Esophagus squamous epithelium (tissue), 4 donors: Measurements from ENCODE around the gene ODC1.

ENCODE experiments used
- POLR2A ChIP-seq, 4 donors: fragments of 450-650 bp; IDR thresholded peaks; one replicate each; pipeline ENCODE4 v1.6.1; 2017; ENCODE audit warnings: antibody characterized with exemption in 4 of 4, mild to moderate bottlenecking in 4 of 4, moderate library complexity in 3 of 4
- TF ChIP-seq, protein P1 (sequence below), 6 experiments: fragments of 450-650 bp in 4 of 6; fragments of 200-600 bp in 2 of 6; sonication (generic) in 2 of 6; IDR thresholded peaks; one replicate each; pipeline ENCODE4 v1.5.1; 2016 to 2019; ENCODE audit warnings: antibody characterized with exemption in 6 of 6, mild to moderate bottlenecking in 4 of 6, moderate library complexity in 4 of 6

DNA sequence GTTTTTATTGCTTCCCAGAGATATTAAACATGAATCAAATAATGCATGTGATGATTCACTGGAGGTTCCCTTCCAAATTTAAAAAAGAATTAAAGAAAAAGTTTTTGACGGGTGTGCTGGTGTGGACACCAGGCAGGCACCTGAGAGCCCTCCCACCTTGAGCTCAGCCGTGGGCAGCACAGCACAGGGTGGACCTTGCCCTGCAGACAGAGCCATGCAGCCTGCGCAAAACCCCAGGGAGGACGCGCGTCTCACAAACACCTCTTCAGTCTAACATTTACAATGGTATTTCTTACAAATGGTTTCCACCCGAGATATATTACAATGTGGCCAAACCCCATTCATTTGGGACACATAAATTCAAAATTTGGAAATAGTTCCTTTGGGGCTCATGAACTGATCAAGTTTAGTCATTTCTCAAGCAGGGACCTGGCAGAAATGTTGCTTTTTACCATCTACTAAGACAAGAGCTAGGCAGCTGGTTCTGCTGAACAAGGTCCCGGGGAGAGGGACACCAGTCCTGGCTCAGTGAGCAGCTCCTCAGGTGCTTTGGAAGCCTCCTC is 45.4 kb downstream of the ODC1 start:
- no peak for TF ChIP-seq POLR2A (IDR thresholded peaks at IDR 0.05)
- TF ChIP-seq, protein P1, sequence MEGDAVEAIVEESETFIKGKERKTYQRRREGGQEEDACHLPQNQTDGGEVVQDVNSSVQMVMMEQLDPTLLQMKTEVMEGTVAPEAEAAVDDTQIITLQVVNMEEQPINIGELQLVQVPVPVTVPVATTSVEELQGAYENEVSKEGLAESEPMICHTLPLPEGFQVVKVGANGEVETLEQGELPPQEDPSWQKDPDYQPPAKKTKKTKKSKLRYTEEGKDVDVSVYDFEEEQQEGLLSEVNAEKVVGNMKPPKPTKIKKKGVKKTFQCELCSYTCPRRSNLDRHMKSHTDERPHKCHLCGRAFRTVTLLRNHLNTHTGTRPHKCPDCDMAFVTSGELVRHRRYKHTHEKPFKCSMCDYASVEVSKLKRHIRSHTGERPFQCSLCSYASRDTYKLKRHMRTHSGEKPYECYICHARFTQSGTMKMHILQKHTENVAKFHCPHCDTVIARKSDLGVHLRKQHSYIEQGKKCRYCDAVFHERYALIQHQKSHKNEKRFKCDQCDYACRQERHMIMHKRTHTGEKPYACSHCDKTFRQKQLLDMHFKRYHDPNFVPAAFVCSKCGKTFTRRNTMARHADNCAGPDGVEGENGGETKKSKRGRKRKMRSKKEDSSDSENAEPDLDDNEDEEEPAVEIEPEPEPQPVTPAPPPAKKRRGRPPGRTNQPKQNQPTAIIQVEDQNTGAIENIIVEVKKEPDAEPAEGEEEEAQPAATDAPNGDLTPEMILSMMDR (IDR thresholded peaks at IDR 0.05): no peak
